Measurements from ENCODE around the gene ZNF880.

ZNF880 gene

DNA sequence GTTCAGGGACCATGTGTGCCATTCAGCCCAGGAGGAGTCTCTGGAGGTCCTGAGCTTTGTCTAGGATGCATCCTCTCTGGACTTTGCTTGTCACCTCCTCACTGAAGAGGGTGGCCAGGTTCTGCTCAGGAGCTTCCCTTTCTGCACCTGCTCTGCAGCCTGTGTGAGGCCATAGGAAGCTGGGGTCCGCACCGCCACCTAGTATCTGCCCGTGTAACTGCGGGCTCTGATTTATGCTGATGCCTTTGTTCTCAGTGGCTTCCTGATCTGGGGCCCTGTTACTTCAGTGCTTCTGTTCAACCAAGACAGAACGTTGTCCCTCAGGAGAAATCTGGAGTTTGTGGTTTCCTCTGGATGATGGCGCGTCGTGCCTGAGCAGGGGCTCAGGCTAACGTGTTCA is 18.2 kb upstream of the ZNF880 start:
- Histone ChIP-seq H3K36me3 (ENCODE audit: control insufficient read depth in 5 of 5, insufficient read depth in 5 of 5, low read length in 5 of 5) (peaks cover 18 to 51% (median 31%) of the 10 kb centered on the region in 5 donors), H3K9ac (ENCODE audit: low read length in 5 of 5) (no peak overlapping the region), H3K27me3 (ENCODE audit: control insufficient read depth in 5 of 5, insufficient read depth in 4 of 5, low read length in 5 of 5) (no peaks in the 10 kb centered on the region), H3K4me1 (ENCODE audit: control insufficient read depth in 5 of 5, insufficient read depth in 5 of 5, low read length in 5 of 5) (no peaks in the 10 kb centered on the region), H3K4me3 (ENCODE audit: low read depth in 1 of 5, low read length in 5 of 5) (no peak overlapping the region), H3K27ac (ENCODE audit: low read depth, low read length) (no peak overlapping the region), H3K9me3 (ENCODE audit: control insufficient read depth in 5 of 5, low read length in 5 of 5) (peaks cover 4 to 19% (median 14%) of the 10 kb centered on the region in 5 donors)

DNA sequence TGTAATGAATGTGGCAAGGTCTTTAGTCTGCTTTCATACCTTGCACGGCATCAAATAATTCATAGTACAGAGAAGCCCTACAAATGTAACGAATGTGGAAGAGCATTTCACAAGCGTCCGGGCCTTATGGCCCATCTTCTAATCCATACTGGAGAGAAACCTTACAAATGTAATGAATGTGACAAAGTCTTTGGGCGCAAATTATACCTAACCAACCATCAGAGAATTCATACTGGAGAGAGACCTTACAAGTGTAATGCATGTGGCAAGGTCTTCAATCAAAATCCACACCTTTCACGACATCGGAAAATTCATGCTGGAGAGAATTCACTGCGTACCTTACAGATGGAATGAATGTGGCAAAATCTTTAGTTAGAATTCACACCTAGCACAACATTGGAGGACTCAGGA is 3.3 kb upstream of the ZNF880 start:
- H3K36me3 ChIP-seq (ENCODE audit: control insufficient read depth in 5 of 5, insufficient read depth in 5 of 5, low read length in 5 of 5): peaks cover 8 to 21% (median 12%) of the 10 kb centered on the region in 5 donors
- no peaks in the 10 kb centered on the region for H3K27me3 ChIP-seq (ENCODE audit: control insufficient read depth in 5 of 5, insufficient read depth in 4 of 5, low read length in 5 of 5)
- H3K4me3 ChIP-seq (ENCODE audit: low read depth in 1 of 5, low read length in 5 of 5): peak overlapping the region in 4 of 5 donors; percentile 24 to 51 (median 36)
- H3K9me3 ChIP-seq (ENCODE audit: control insufficient read depth in 5 of 5, low read length in 5 of 5): peaks cover 24 to 71% (median 54%) of the 10 kb centered on the region in 5 donors
- H3K4me1 ChIP-seq (ENCODE audit: control insufficient read depth in 5 of 5, insufficient read depth in 5 of 5, low read length in 5 of 5): peaks cover 0 to 17% (median 12%) of the 10 kb centered on the region in 5 donors
- H3K27ac ChIP-seq (ENCODE audit: low read depth, low read length): no peak overlapping the region
- no peak overlapping the region for H3K9ac ChIP-seq (ENCODE audit: low read length in 5 of 5)

- Histone ChIP-seq H3K4me1 (ENCODE audit: control insufficient read depth in 5 of 5, insufficient read depth in 5 of 5, low read length in 5 of 5) (peaks cover 0 to 17% (median 12%) of the 10 kb centered on the region in 5 donors), H3K9me3 (ENCODE audit: control insufficient read depth in 5 of 5, low read length in 5 of 5) (peaks cover 17 to 45% (median 31%) of the 10 kb centered on the region in 5 donors), H3K36me3 (ENCODE audit: control insufficient read depth in 5 of 5, insufficient read depth in 5 of 5, low read length in 5 of 5) (peaks cover 20 to 32% (median 25%) of the 10 kb centered on the region in 5 donors)
These were observed 603 bp downstream of the ZNF880 start for GRCh38 chr19:52370341-52370710.

DNA sequence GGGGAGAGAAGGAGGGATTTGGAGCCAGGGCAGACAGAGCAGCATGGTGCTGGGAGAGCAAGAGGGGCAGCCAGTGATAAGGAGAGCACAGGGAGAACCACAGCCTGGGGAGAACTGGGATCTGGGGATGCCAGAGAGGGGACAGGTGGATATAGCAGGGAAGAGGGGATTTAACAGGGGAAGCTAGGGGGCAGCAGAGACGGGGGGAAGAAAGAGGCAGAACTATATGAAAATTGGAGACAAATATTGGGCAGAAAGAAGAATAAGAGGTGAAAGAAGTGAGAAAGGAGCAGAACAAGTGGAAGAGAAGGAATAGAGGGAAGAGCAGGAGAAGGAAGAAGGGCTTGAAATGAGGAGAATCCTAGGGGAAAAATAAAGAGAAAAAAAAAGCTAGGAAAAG is 21.4 kb downstream of the ZNF880 start:
- H3K27ac ChIP-seq (ENCODE audit: low read depth, low read length): no peak overlapping the region
- H3K36me3 ChIP-seq (ENCODE audit: control insufficient read depth in 5 of 5, insufficient read depth in 5 of 5, low read length in 5 of 5): peaks cover 4 to 15% (median 11%) of the 10 kb centered on the region in 5 donors
- no peaks in the 10 kb centered on the region for H3K27me3 ChIP-seq (ENCODE audit: control insufficient read depth in 5 of 5, insufficient read depth in 4 of 5, low read length in 5 of 5)
- H3K4me1 ChIP-seq (ENCODE audit: control insufficient read depth in 5 of 5, insufficient read depth in 5 of 5, low read length in 5 of 5): no peaks in the 10 kb centered on the region
- peaks cover 11 to 73% (median 59%) of the 10 kb centered on the region in 5 donors for H3K9me3 ChIP-seq (ENCODE audit: control insufficient read depth in 5 of 5, low read length in 5 of 5)
- H3K4me3 ChIP-seq (ENCODE audit: low read depth in 1 of 5, low read length in 5 of 5): peak overlapping the region in 3 of 5 donors; percentile 8 to 34 (median 16)
- H3K9ac ChIP-seq (ENCODE audit: low read length in 5 of 5): no peak overlapping the region

More at GRCh38 chr19:52370341-52370710, 603 bp downstream of the ZNF880 start:
- H3K9ac ChIP-seq (ENCODE audit: low read length in 5 of 5): peak overlapping the region; percentile 88 to 97 (median 91)
- peak overlapping the region; percentile 88 for H3K27ac ChIP-seq (ENCODE audit: low read depth, low read length)
- H3K27me3 ChIP-seq (ENCODE audit: control insufficient read depth in 5 of 5, insufficient read depth in 4 of 5, low read length in 5 of 5): no peaks in the 10 kb centered on the region
- peak overlapping the region; percentile 91 to 99 (median 95) for H3K4me3 ChIP-seq (ENCODE audit: low read depth in 1 of 5, low read length in 5 of 5)

GRCh38 chr19:52397310-52398080 is 27.8 kb downstream of the ZNF880 start, which contains the start of gene ZNF528:
Gene ZNF528, plus strand, starts transcription at chr19:52397849. Its CDS starts 4,165 bp downstream, at chr19:52402014.
- H3K27me3 ChIP-seq (ENCODE audit: control insufficient read depth in 5 of 5, insufficient read depth in 4 of 5, low read length in 5 of 5): no peaks in the 10 kb centered on the region
- H3K9ac ChIP-seq (ENCODE audit: low read length in 5 of 5): peak within 1 kb of the TSS; percentile 78 to 90 (median 89)
- H3K36me3 ChIP-seq (ENCODE audit: control insufficient read depth in 5 of 5, insufficient read depth in 5 of 5, low read length in 5 of 5): peaks cover 11 to 43% (median 34%) of the 10 kb centered on the region in 5 donors
- peaks cover 0 to 21% (median 20%) of the 10 kb centered on the region in 5 donors for H3K4me1 ChIP-seq (ENCODE audit: control insufficient read depth in 5 of 5, insufficient read depth in 5 of 5, low read length in 5 of 5)
- H3K4me3 ChIP-seq (ENCODE audit: low read depth in 1 of 5, low read length in 5 of 5): peak within 1 kb of the TSS; percentile 97 to 100 (median 99)
- peak within 1 kb of the TSS; percentile 67 for H3K27ac ChIP-seq (ENCODE audit: low read depth, low read length)
- H3K9me3 ChIP-seq (ENCODE audit: control insufficient read depth in 5 of 5, low read length in 5 of 5): peaks cover 4 to 34% (median 21%) of the 10 kb centered on the region in 5 donors

DNA sequence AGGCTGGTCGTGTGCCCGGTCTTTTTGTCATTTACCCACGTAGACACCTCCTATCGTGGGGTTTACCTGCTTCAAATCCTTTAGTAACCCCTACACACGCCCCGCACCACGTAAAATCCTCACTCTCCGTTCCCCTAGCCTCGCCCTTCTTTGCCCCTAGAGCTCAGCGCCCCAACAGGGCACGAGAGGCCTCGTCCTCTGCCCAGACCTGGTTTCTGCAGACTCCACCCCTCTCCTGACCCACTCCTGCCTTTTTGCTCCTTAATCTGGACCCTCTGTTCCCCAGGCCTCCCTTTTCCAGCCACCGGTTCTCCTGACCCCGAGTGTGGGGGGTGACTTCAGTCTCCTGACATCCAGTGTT is 28.3 kb downstream of the ZNF880 start:
- H3K4me1 ChIP-seq (ENCODE audit: control insufficient read depth in 5 of 5, insufficient read depth in 5 of 5, low read length in 5 of 5): peaks cover 0 to 21% (median 20%) of the 10 kb centered on the region in 5 donors

GRCh38 chr19:52410276-52410675 is 40.6 kb downstream of the ZNF880 start:
- Histone ChIP-seq H3K9ac (ENCODE audit: low read length in 5 of 5) (no peak overlapping the region), H3K4me3 (ENCODE audit: low read depth in 1 of 5, low read length in 5 of 5) (peak overlapping the region in 3 of 5 donors; percentile 2 to 42 (median 37)), H3K4me1 (ENCODE audit: control insufficient read depth in 5 of 5, insufficient read depth in 5 of 5, low read length in 5 of 5) (no peaks in the 10 kb centered on the region), H3K27ac (ENCODE audit: low read depth, low read length) (no peak overlapping the region), H3K27me3 (ENCODE audit: control insufficient read depth in 5 of 5, insufficient read depth in 4 of 5, low read length in 5 of 5) (no peaks in the 10 kb centered on the region), H3K9me3 (ENCODE audit: control insufficient read depth in 5 of 5, low read length in 5 of 5) (peaks cover 46 to 71% (median 67%) of the 10 kb centered on the region in 5 donors), H3K36me3 (ENCODE audit: control insufficient read depth in 5 of 5, insufficient read depth in 5 of 5, low read length in 5 of 5) (peaks cover 53 to 89% (median 86%) of the 10 kb centered on the region in 5 donors)

More for the DNA sequence above, 28.3 kb downstream of the ZNF880 start:
- Histone ChIP-seq H3K9me3 (ENCODE audit: control insufficient read depth in 5 of 5, low read length in 5 of 5) (peaks cover 4 to 34% (median 21%) of the 10 kb centered on the region in 5 donors), H3K9ac (ENCODE audit: low read length in 5 of 5) (peak overlapping the region; percentile 78 to 90 (median 89)), H3K4me3 (ENCODE audit: low read depth in 1 of 5, low read length in 5 of 5) (peak overlapping the region; percentile 97 to 100 (median 99)), H3K27me3 (ENCODE audit: control insufficient read depth in 5 of 5, insufficient read depth in 4 of 5, low read length in 5 of 5) (no peaks in the 10 kb centered on the region), H3K36me3 (ENCODE audit: control insufficient read depth in 5 of 5, insufficient read depth in 5 of 5, low read length in 5 of 5) (peaks cover 11 to 49% (median 40%) of the 10 kb centered on the region in 5 donors), H3K27ac (ENCODE audit: low read depth, low read length) (peak overlapping the region; percentile 67)

- peaks cover 31 to 35% (median 34%) of the 10 kb centered on the region in 5 donors for H3K36me3 ChIP-seq (ENCODE audit: control insufficient read depth in 5 of 5, insufficient read depth in 5 of 5, low read length in 5 of 5)
- H3K4me3 ChIP-seq (ENCODE audit: low read depth in 1 of 5, low read length in 5 of 5): peak overlapping the region in 3 of 5 donors; percentile 8 to 45 (median 12)
- H3K27me3 ChIP-seq (ENCODE audit: control insufficient read depth in 5 of 5, insufficient read depth in 4 of 5, low read length in 5 of 5): no peaks in the 10 kb centered on the region
- H3K27ac ChIP-seq (ENCODE audit: low read depth, low read length): no peak overlapping the region
- no peak overlapping the region for H3K9ac ChIP-seq (ENCODE audit: low read length in 5 of 5)
- H3K4me1 ChIP-seq (ENCODE audit: control insufficient read depth in 5 of 5, insufficient read depth in 5 of 5, low read length in 5 of 5): no peaks in the 10 kb centered on the region
- peaks cover 63 to 97% (median 92%) of the 10 kb centered on the region in 5 donors for H3K9me3 ChIP-seq (ENCODE audit: control insufficient read depth in 5 of 5, low read length in 5 of 5)
These were observed 46.0 kb downstream of the ZNF880 start for GRCh38 chr19:52415711-52416110.

DNA sequence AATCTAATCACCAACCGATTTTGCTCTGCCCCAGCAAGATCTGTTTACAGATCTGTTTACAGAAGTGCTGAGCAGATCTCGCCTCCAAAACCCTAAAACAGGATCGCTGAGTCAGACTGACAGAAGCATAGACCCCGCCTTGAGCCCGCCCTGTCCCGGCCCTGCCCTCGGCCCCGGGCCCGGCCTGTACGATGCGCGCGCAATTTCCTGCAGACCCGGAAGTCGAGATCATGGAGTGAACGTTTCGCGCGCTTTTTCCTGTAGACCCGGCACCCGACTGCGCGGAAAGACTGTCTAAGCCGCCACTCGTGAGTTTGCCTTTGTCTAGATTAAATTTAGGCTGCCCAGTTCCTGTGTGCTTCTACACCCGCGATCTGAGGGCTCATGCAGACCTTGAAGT is 59.2 kb downstream of the ZNF880 start, which contains the start of gene ZNF534:
ZNF534 (plus strand) TSS at position 212 of the 400 bp plus-strand sequence. CDS start 2,327 bp downstream, outside the sequence.
- Histone ChIP-seq H3K36me3 (ENCODE audit: control insufficient read depth in 5 of 5, insufficient read depth in 5 of 5, low read length in 5 of 5) (peaks cover 0 to 25% (median 0%) of the 10 kb centered on the region in 5 donors), H3K9ac (ENCODE audit: low read length in 5 of 5) (no peak within 1 kb of the TSS), H3K27me3 (ENCODE audit: control insufficient read depth in 5 of 5, insufficient read depth in 4 of 5, low read length in 5 of 5) (no peaks in the 10 kb centered on the region), H3K4me3 (ENCODE audit: low read depth in 1 of 5, low read length in 5 of 5) (peak within 1 kb of the TSS in 1 of 5 donors; percentile 11), H3K9me3 (ENCODE audit: control insufficient read depth in 5 of 5, low read length in 5 of 5) (peaks cover 6 to 71% (median 44%) of the 10 kb centered on the region in 5 donors), H3K4me1 (ENCODE audit: control insufficient read depth in 5 of 5, insufficient read depth in 5 of 5, low read length in 5 of 5) (no peaks in the 10 kb centered on the region), H3K27ac (ENCODE audit: low read depth, low read length) (no peak within 1 kb of the TSS)

Measured in subcutaneous abdominal adipose tissue (tissue), 5 donors.